ENCODE results near the gene GABRR2. TPM values are rescaled to one million over a fixed set of nuclear protein-coding genes. Genes with fewer than 3 reads are reported as not detected.

The GABRR2 gene
- total RNA-seq, 6 experiments from 2014 or later = 0.10 to 0.24 (median 0.12) TPM; not detected in 2

DNA sequence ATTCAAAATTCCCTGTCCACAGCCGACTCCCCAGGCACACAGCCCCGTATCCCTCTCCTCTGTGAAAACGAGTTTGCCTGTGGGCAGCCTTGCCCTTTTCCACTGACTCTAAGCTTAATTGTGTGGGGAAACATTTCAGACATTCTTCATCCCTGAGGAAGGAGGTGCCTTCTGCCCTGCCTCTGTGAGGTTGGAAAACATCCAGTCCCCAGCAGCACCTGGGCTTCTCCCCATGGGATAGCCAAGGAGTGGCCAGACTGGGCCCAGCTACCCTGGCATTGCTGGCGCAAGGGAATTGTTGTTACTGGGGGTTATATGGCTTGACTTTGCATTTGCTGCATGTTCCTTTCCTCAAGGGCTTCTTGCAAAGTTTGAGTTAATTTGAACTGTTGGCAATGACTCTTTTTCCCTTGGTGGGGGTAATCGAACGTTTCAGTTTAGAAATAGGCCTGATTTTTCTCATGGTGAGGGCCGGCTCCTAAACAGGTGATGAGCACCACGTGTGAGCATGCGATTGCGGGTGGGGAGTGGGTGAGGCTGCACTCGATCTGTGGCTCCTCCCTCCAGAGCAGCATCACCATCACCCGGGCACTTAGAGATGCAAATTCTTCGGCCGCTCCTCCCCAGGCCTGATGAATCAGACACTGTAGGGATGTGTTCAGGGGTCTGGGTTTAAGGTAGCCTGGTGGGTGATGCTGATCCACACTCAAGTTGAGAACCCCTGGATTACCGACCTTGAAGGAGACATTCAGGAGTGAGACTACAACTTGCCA is 29.9 kb downstream of the GABRR2 start:
- TF ChIP-seq, protein P1, sequence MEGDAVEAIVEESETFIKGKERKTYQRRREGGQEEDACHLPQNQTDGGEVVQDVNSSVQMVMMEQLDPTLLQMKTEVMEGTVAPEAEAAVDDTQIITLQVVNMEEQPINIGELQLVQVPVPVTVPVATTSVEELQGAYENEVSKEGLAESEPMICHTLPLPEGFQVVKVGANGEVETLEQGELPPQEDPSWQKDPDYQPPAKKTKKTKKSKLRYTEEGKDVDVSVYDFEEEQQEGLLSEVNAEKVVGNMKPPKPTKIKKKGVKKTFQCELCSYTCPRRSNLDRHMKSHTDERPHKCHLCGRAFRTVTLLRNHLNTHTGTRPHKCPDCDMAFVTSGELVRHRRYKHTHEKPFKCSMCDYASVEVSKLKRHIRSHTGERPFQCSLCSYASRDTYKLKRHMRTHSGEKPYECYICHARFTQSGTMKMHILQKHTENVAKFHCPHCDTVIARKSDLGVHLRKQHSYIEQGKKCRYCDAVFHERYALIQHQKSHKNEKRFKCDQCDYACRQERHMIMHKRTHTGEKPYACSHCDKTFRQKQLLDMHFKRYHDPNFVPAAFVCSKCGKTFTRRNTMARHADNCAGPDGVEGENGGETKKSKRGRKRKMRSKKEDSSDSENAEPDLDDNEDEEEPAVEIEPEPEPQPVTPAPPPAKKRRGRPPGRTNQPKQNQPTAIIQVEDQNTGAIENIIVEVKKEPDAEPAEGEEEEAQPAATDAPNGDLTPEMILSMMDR (IDR thresholded peaks at IDR 0.05) = no peak
- H3K27ac Mint-ChIP-seq = no peak overlapping the region
- no peak for DNase-seq
- H3K27me3 Mint-ChIP-seq (ENCODE audit: insufficient read depth) = peaks cover 19% of the 10 kb centered on the region
- H3K4me1 Mint-ChIP-seq (ENCODE audit: low read depth) = no peaks in the 10 kb centered on the region
- H3K4me3 Mint-ChIP-seq = no peak overlapping the region
- H3K36me3 Mint-ChIP-seq (ENCODE audit: low read depth) = no peaks in the 10 kb centered on the region
- H3K9me3 Mint-ChIP-seq = no peaks in the 10 kb centered on the region

DNA sequence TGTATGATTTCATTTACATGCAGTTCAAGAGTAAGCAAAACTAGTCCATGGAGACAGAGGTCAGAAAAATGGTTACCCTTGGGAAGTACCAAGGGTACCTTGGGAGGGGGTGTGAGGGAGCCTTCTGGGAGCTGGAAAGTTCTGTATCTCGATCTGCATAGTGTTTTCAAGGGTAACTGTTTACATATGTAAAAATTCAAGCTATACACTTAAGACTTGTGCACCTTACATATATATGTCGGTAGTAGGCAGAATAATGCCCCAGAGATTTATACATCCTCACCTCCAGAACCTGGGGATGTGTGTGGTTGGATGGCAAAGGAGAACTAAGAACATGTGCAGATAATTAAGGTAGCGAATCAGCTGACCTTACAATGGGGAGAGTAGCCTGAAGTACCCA is 31.0 kb downstream of the GABRR2 start:
- Mint-ChIP-seq H3K27ac (no peak overlapping the region), H3K4me1 (ENCODE audit: low read depth) (no peaks in the 10 kb centered on the region), H3K27me3 (ENCODE audit: insufficient read depth) (peaks cover 13% of the 10 kb centered on the region), H3K36me3 (ENCODE audit: low read depth) (no peaks in the 10 kb centered on the region), H3K9me3 (no peaks in the 10 kb centered on the region), H3K4me3 (no peak overlapping the region)
- DNase-seq = no peak
- TF ChIP-seq, protein P1 (IDR thresholded peaks at IDR 0.05) = no peak

DNA sequence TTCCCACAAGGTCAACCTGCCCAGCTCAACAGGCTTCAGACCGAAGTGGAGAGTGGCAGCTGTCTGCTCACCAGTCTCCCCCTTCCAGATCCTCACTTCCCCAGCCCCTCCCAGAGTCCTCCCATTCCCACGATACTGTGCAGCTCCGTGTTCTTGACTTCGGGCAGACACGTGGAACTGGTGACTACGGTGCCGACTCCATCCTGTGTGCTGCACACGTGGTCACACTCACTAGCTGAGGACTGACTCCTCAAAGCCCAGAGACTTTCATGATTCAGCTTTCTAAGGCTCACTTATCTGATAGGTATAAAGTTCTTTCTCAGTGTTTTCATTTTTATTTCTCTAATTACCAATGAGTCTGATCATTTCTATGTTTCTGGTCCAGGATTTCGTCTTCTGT is 32.4 kb downstream of the GABRR2 start:
- DNase-seq = no peak
- no peak overlapping the region for H3K27ac Mint-ChIP-seq
- no peaks in the 10 kb centered on the region for H3K9me3 Mint-ChIP-seq
- no peaks in the 10 kb centered on the region for H3K36me3 Mint-ChIP-seq (ENCODE audit: low read depth)
- TF ChIP-seq, protein P1 (IDR thresholded peaks at IDR 0.05) = no peak
- H3K4me1 Mint-ChIP-seq (ENCODE audit: low read depth) = no peaks in the 10 kb centered on the region
- H3K4me3 Mint-ChIP-seq = no peak overlapping the region
- H3K27me3 Mint-ChIP-seq (ENCODE audit: insufficient read depth) = peaks cover 14% of the 10 kb centered on the region

DNA sequence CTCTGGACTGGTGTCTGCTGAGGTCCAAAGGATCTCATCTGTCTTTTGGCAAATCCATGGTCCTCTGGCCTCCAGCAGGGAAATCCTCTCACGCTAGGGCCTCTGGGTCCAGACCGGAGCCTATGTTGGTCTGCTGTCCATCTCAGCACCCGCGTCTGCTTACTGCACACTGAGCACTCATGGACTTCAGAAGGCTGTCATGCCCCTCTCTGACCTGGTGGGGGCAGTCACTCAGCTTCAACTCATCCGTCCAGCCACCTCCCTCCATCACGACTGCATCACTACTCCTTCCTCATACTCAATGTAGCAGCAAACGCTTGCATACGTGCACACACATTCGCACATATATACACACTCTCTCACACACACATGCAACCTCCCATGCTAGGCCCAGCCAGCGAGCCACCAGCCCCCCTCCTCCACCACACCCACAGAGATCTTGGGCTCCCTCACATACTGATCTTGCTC is 33.3 kb downstream of the GABRR2 start:
- Mint-ChIP-seq H3K27me3 (ENCODE audit: insufficient read depth) (peaks cover 14% of the 10 kb centered on the region), H3K9me3 (no peaks in the 10 kb centered on the region), H3K36me3 (ENCODE audit: low read depth) (no peaks in the 10 kb centered on the region), H3K4me1 (ENCODE audit: low read depth) (no peaks in the 10 kb centered on the region), H3K4me3 (no peak overlapping the region), H3K27ac (no peak overlapping the region)
- TF ChIP-seq, protein P1 (IDR thresholded peaks at IDR 0.05) = peak; percentile 73
- peak; percentile 31 for DNase-seq

DNA sequence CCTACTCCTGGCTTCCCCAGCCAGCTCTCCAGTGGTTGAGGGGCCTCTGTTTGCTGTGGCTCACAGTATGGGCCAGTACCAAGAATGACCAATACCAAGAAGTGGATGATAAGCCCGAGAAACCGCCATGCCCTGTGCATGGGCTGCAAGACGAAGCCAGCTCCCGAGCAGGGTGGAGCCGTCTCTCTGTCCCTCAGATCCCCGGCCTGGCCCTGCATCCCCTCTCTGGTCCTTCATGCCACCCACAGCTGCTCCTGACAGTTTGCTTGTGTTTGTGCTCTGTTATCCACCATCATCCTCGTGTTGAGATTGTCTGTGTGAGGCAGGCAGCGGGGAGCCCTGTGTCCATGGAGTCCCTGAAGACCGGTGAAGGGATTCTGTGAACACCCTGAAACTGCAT is 36.1 kb downstream of the GABRR2 start:
- H3K4me3 Mint-ChIP-seq = no peak overlapping the region
- no peaks in the 10 kb centered on the region for H3K9me3 Mint-ChIP-seq
- TF ChIP-seq, protein P1 (IDR thresholded peaks at IDR 0.05) = no peak
- no peaks in the 10 kb centered on the region for H3K36me3 Mint-ChIP-seq (ENCODE audit: low read depth)
- H3K27me3 Mint-ChIP-seq (ENCODE audit: insufficient read depth) = peaks cover 9% of the 10 kb centered on the region
- DNase-seq = no peak
- no peaks in the 10 kb centered on the region for H3K4me1 Mint-ChIP-seq (ENCODE audit: low read depth)
- no peak overlapping the region for H3K27ac Mint-ChIP-seq

Data from HFFc6 (cell line).